Cardiac fibroblast (primary cell): ENCODE results near the gene GRAMD1B.

Experiments
- DNase-seq, 2 donors: peaks; one replicate each; pipeline versions ENCODE4 v3.0.0 to v3.0.0-alpha.2; 2010; ENCODE audit warnings: low read depth in 2 of 2
- H3K4me3 ChIP-seq, 2 donors: replicated peaks in 1 of 2; 1 replicate in 1 of 2; 2 replicates in 1 of 2; pipeline ENCODE4 v1.5.1; 2011; ENCODE audit warnings: low read depth in 2 of 2, low read length in 2 of 2, mild to moderate bottlenecking in 2 of 2, moderate library complexity in 1 of 2
- CTCF ChIP-seq: IDR thresholded peaks from one replicate; pipeline ENCODE4 v1.5.1; 2011; ENCODE audit warnings: low read depth, mild to moderate bottlenecking, low read length, inconsistent platforms

The GRAMD1B gene

GRCh38 chr11:123611698-123612097 is 181.6 kb downstream of the GRAMD1B start:
- TF ChIP-seq CTCF = no peak
- DNase-seq = no peak
- no peak overlapping the region for H3K4me3 ChIP-seq

GRCh38 chr11:123616505-123617198 is 186.6 kb downstream of the GRAMD1B start:
- no peak for TF ChIP-seq CTCF
- peak; percentile 78 to 92 for DNase-seq
- H3K4me3 ChIP-seq = no peak overlapping the region

GRCh38 chr11:123622576-123622975 is 192.5 kb downstream of the GRAMD1B start:
- no peak overlapping the region for H3K4me3 ChIP-seq
- DNase-seq = no peak
- TF ChIP-seq CTCF = no peak

- DNase-seq = peak; percentile 45 to 74
- no peak for TF ChIP-seq CTCF
- no peak overlapping the region for H3K4me3 ChIP-seq
Measured at GRCh38 chr11:123624974-123625373, 194.9 kb downstream of the GRAMD1B start.

GRCh38 chr11:123628936-123629683 is 199.0 kb downstream of the GRAMD1B start:
- DNase-seq = peak; percentile 52 to 80
- H3K4me3 ChIP-seq = no peak overlapping the region
- no peak for TF ChIP-seq CTCF

GRCh38 chr11:123630126-123630608 is 200.1 kb downstream of the GRAMD1B start:
- no peak overlapping the region for H3K4me3 ChIP-seq
- TF ChIP-seq CTCF = no peak
- DNase-seq = no peak
